ENCODE data around the gene ZNF646.

The ZNF646 gene

DNA sequence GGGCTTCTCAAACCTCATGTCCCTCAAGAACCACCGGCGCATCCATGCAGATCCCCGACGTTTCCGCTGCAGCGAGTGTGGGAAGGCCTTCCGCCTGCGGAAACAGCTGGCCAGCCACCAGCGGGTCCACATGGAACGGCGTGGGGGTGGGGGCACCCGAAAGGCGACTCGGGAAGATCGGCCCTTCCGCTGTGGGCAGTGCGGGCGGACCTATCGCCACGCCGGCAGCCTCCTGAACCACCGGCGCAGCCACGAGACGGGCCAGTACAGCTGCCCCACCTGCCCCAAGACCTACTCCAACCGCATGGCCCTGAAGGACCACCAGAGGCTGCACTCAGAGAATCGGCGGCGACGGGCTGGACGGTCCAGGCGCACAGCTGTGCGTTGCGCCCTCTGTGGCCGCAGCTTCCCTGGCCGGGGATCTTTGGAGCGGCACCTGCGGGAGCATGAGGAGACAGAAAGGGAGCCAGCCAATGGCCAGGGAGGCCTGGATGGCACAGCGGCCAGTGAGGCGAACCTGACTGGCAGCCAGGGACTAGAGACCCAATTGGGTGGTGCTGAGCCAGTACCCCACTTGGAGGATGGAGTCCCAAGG lies 5.9 kb downstream of the ZNF646 start:
- H3K4me3 ChIP-seq (ENCODE audit: low read depth, low read length) = no peak overlapping the region
- TF ChIP-seq, protein P1, sequence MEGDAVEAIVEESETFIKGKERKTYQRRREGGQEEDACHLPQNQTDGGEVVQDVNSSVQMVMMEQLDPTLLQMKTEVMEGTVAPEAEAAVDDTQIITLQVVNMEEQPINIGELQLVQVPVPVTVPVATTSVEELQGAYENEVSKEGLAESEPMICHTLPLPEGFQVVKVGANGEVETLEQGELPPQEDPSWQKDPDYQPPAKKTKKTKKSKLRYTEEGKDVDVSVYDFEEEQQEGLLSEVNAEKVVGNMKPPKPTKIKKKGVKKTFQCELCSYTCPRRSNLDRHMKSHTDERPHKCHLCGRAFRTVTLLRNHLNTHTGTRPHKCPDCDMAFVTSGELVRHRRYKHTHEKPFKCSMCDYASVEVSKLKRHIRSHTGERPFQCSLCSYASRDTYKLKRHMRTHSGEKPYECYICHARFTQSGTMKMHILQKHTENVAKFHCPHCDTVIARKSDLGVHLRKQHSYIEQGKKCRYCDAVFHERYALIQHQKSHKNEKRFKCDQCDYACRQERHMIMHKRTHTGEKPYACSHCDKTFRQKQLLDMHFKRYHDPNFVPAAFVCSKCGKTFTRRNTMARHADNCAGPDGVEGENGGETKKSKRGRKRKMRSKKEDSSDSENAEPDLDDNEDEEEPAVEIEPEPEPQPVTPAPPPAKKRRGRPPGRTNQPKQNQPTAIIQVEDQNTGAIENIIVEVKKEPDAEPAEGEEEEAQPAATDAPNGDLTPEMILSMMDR (IDR thresholded peaks at IDR 0.05; ENCODE audit: borderline replicate concordance, insufficient read depth, low read depth, low read length) = no peak

DNA sequence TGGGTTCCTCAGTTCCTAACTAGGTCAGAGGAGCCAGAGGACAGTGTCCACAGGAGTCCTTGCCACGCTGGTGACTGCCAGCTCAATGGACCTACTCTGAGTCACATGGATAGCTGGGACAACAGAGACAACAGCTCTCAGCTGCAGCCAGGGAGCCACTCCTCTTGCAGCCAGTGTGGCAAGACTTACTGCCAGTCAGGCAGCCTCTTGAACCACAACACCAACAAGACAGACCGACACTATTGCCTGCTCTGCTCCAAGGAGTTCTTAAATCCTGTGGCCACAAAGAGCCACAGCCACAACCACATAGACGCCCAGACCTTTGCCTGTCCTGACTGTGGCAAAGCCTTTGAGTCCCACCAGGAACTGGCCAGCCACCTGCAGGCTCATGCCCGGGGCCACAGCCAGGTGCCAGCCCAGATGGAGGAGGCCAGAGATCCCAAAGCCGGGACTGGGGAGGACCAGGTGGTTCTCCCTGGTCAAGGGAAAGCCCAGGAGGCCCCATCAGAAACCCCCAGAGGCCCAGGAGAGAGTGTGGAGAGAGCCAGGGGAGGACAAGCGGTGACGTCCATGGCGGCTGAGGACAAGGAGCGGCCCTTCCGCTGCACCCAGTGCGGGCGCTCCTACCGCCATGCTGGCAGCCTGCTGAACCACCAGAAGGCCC lies 6.7 kb downstream of the ZNF646 start:
- TF ChIP-seq, protein P1 (IDR thresholded peaks at IDR 0.05; ENCODE audit: borderline replicate concordance, insufficient read depth, low read depth, low read length) = no peak

DNA sequence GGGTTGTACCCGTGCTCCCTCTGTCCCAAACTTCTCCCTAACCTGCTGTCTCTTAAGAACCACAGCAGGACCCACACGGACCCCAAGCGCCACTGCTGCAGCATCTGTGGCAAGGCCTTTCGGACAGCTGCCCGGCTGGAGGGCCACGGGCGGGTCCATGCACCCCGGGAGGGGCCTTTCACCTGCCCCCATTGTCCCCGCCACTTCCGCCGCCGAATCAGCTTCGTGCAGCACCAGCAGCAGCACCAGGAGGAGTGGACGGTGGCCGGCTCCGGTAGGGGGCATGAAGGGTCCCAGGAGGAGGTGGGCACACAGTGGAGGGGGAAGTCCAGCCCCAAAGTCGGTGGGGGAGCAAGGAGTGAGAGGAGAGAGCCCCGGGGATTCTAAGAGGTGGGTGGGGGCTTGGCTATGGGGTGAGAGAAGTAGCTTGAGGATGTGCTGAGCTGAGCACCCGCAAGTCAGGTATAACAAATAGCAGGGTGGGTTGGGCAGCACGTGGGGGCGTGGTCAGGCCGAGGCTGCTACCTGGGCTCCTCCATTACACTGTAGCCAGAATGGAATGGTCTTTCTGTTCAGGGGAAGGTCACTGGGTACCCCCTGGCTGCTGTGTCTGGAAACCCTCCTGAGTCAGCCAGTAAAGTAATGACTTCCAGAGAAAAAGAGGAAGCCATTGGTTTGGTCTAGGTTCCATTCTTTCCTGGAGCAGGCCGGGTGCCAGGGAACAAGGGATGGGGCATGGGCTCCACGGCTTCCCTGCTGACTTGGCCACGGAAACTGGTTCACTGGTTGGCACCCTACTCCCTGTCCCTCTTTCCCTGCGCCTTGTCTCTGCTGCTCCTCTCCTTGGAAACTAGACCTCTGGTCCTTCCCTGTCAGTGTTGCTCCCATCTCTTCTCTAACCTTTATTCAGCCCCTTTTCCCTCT lies 7.5 kb downstream of the ZNF646 start:
- TF ChIP-seq, protein P1 (IDR thresholded peaks at IDR 0.05; ENCODE audit: borderline replicate concordance, insufficient read depth, low read depth, low read length) = no peak

More for the DNA sequence above, 6.7 kb downstream of the ZNF646 start:
- H3K4me3 ChIP-seq (ENCODE audit: low read depth, low read length) = no peak overlapping the region

DNA sequence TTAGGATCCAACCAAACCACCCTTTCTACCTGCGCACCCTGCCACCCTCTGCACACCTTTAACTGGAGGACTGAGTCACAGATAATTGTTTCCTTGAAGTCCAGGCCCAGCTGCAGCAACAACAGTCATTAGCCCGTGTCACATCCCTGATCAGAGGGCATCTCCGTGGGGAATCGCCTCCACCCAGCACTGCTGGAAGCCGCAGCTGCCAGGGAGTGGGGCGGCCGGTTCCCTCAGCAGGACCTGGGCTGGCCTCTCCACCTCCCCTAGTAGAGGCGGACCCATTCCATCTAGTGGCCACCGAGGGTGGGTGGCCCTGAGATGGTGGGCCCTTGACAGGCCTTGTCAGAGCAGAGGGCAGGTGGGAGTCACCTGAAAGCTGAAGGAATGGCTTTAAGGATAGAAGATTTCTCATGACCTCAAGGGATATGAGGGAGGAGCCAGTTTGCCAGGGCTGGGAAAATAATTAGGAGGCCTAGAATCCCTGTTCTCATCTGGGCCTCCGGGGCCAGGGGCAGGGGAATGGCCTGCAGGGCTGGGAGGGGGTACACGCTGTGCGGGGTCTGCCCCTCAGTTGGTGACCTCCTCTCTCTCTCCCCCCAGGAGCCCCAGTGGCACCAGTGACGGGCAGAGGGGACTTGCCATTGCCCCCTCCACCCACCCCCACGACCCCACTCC lies 8.3 kb downstream of the ZNF646 start:
- TF ChIP-seq, protein P1 (IDR thresholded peaks at IDR 0.05; ENCODE audit: borderline replicate concordance, insufficient read depth, low read depth, low read length) = no peak
- no peak overlapping the region for H3K4me3 ChIP-seq (ENCODE audit: low read depth, low read length)

More for the DNA sequence above, 7.5 kb downstream of the ZNF646 start:
- H3K4me3 ChIP-seq (ENCODE audit: low read depth, low read length) = no peak overlapping the region

DNA sequence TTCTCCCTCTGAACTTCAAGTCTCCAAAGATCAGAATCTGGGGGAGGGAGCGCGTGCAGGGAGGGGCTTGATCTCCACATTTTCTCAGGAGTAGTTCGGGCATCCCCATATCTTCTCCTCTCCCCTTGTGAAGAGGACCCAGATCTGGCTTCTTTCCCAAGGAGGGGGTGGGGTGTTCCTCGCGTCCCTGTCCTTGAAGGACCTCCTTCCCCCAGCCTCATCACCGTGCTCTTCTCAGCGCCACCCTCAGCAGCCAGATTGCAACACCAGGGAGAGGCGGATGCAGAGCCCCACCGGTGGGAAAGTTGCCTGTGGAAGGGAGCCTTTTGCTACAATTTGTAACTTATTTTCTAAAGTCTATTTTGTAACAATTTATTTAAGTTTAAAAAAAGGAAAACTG lies 8.9 kb downstream of the ZNF646 start:
- no peak overlapping the region for H3K4me3 ChIP-seq (ENCODE audit: low read depth, low read length)
- TF ChIP-seq, protein P1 (IDR thresholded peaks at IDR 0.05; ENCODE audit: borderline replicate concordance, insufficient read depth, low read depth, low read length) = no peak

DNA sequence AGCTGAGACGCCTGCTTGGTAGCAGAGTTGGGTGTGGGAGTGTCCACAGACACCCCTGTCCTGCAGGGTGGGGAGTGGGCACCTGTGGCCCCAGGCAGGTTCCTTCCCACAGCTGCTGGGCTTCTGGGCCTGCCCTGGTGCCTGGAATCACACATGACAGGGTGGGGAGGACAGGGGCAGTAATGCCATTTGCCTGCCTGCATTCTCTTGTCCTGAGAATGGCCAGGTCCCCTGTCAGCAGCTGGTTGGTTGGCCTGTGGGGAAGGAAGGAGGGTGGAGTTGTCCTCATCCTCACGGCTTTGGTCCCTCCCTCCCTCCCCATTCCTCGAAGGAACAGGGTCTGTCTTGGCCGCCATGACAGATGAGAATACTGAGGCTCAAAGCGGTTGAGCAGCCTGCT lies 9.3 kb downstream of the ZNF646 start:
- H3K4me3 ChIP-seq (ENCODE audit: low read depth, low read length) = no peak overlapping the region
- TF ChIP-seq, protein P1 (IDR thresholded peaks at IDR 0.05; ENCODE audit: borderline replicate concordance, insufficient read depth, low read depth, low read length) = no peak
